GM23338 (cell line): ENCODE results near the gene PIK3AP1. TPM values are rescaled to one million over a fixed set of nuclear protein-coding genes. Genes with fewer than 3 reads are reported as not detected.

Experiments
- ATAC-seq: fragments of 200-7000 bp; cut with Tn5 transposase; 3 replicates; pipeline ENCODE4 v1.9.1; 2020
- DNase-seq: peaks from one replicate; pipeline ENCODE4 v3.0.0-alpha.2; 2015; ENCODE audit warnings: low spot score
- H2AFZ ChIP-seq: fragments of 200-600 bp; sonication (generic); 2 replicates; pipeline ENCODE4 v1.8.0; 2016; ENCODE audit warnings: antibody characterized with exemption, mild to moderate bottlenecking, moderate library complexity
- H3F3A ChIP-seq: fragments of 200-600 bp; sonication (generic); replicated peaks from 2 replicates; pipeline ENCODE4 v1.8.0; 2017; ENCODE audit warnings: antibody characterized with exemption, mixed run types, low read depth
- H3K27ac ChIP-seq: fragments of 200-600 bp; sonication (generic); 2 replicates; pipeline ENCODE4 v1.6.1; 2016; ENCODE audit warnings: low read depth
- H3K27me3 ChIP-seq: fragments of 200-600 bp; sonication (generic); 2 replicates; pipeline ENCODE4 v1.8.0; 2016; ENCODE audit warnings: mild to moderate bottlenecking, mixed run types, moderate library complexity; ENCODE audit not compliant: insufficient read depth
- H3K36me3 ChIP-seq: fragments of 200-600 bp; sonication (generic); 2 replicates; pipeline ENCODE4 v1.8.0; 2016; ENCODE audit warnings: mild to moderate bottlenecking; ENCODE audit not compliant: insufficient read depth
- H3K4me1 ChIP-seq: fragments of 200-600 bp; sonication (generic); 2 replicates; pipeline ENCODE4 v1.8.0; 2016; ENCODE audit warnings: mild to moderate bottlenecking, moderate library complexity; ENCODE audit not compliant: insufficient read depth
- H3K4me2 ChIP-seq: fragments of 200-600 bp; sonication (generic); 2 replicates; pipeline ENCODE4 v1.7.1; 2017; ENCODE audit warnings: mixed run types
- H3K4me3 ChIP-seq: fragments of 200-600 bp; sonication (generic); 2 replicates; pipeline ENCODE4 v1.6.1; 2016; ENCODE audit warnings: mixed run types
- H3K79me2 ChIP-seq: fragments of 200-600 bp; sonication (generic); replicated peaks from 2 replicates; pipeline ENCODE4 v1.8.0; 2017; ENCODE audit warnings: mild to moderate bottlenecking; ENCODE audit not compliant: insufficient read depth
- H3K9me2 ChIP-seq: fragments of 200-600 bp; sonication (generic); 2 replicates; pipeline ENCODE4 v1.8.0; 2017; ENCODE audit not compliant: insufficient read depth
- H4K20me1 ChIP-seq: fragments of 200-600 bp; sonication (generic); replicated peaks from 2 replicates; pipeline ENCODE4 v1.8.0; 2017; ENCODE audit warnings: mild to moderate bottlenecking; ENCODE audit not compliant: insufficient read depth
- H3K27ac Mint-ChIP-seq: 2 replicates; pipeline ENCODE4 v1.8.0; 2020; ENCODE audit warnings: inconsistent platforms, mild to moderate bottlenecking, moderate library complexity, mixed read lengths
- H3K27me3 Mint-ChIP-seq: 3 replicates; pipeline ENCODE4 v1.8.0; 2022; ENCODE audit warnings: low read depth, mild to moderate bottlenecking, moderate library complexity, mixed read lengths, inconsistent platforms; ENCODE audit not compliant: insufficient read depth, poor library complexity
- H3K36me3 Mint-ChIP-seq: 3 replicates; pipeline ENCODE4 v1.8.0; 2021; ENCODE audit warnings: low read depth, mild to moderate bottlenecking, inconsistent platforms, moderate library complexity, mixed read lengths
- H3K4me1 Mint-ChIP-seq: 3 replicates; pipeline ENCODE4 v1.8.0; 2020; ENCODE audit warnings: mild to moderate bottlenecking, inconsistent platforms, mixed read lengths
- H3K4me3 Mint-ChIP-seq: 3 replicates; pipeline ENCODE4 v1.8.0; 2021; ENCODE audit warnings: moderate library complexity, mild to moderate bottlenecking, inconsistent platforms, mixed read lengths
- H3K9me3 Mint-ChIP-seq: 3 replicates; pipeline ENCODE4 v1.8.0; 2020; ENCODE audit warnings: moderate library complexity, mild to moderate bottlenecking, inconsistent platforms, mixed read lengths
- CREB1 ChIP-seq: fragments of 250-450 bp; sonication (Bioruptor Pico); IDR thresholded peaks from 2 replicates; pipeline ENCODE4 v1.5.0; 2020; ENCODE audit warnings: low read depth, mild to moderate bottlenecking, moderate library complexity
- CTCF ChIP-seq, 2 experiments: fragments of 200-600 bp in 1 of 2; sonication (generic) in 1 of 2; conservative IDR thresholded peaks; 2 replicates each; pipeline versions ENCODE4 v1.5.1 to v1.6.1; 2016 to 2017; ENCODE audit warnings: antibody characterized with exemption in 2 of 2, low read depth in 2 of 2, mild to moderate bottlenecking in 2 of 2, moderate library complexity in 1 of 2
- ETS1 ChIP-seq: IDR thresholded peaks from 2 replicates; pipeline ENCODE4 v1.6.1; 2016; ENCODE audit warnings: antibody characterized with exemption
- EZH2 ChIP-seq: fragments of 200-600 bp; sonication (generic); IDR thresholded peaks from one replicate; pipeline ENCODE4 v1.8.0; 2017; ENCODE audit warnings: antibody characterized with exemption, mild to moderate bottlenecking, low read depth; ENCODE audit not compliant: unreplicated experiment
- EZH2phosphoT487 ChIP-seq: fragments of 200-600 bp; sonication (generic); IDR thresholded peaks from one replicate; pipeline ENCODE4 v1.8.1; 2018; ENCODE audit warnings: antibody characterized with exemption; ENCODE audit not compliant: unreplicated experiment
- JUNB ChIP-seq: IDR thresholded peaks from one replicate; pipeline ENCODE4 v1.6.1; 2016; ENCODE audit warnings: antibody characterized with exemption; ENCODE audit not compliant: unreplicated experiment
- NANOG ChIP-seq: IDR thresholded peaks from 2 replicates; pipeline ENCODE4 v1.6.1; 2016; ENCODE audit warnings: antibody characterized with exemption, borderline replicate concordance
- POLR2AphosphoS5 ChIP-seq: IDR thresholded peaks from 2 replicates; pipeline ENCODE4 v1.6.1; 2016; ENCODE audit warnings: antibody characterized with exemption, low read depth
- REST ChIP-seq: IDR thresholded peaks from one replicate; pipeline ENCODE4 v1.6.1; 2018; ENCODE audit warnings: antibody characterized with exemption; ENCODE audit not compliant: unreplicated experiment
- STAT1 ChIP-seq: IDR thresholded peaks from one replicate; pipeline ENCODE4 v1.6.1; 2016; ENCODE audit warnings: antibody characterized with exemption; ENCODE audit not compliant: unreplicated experiment
- ZNF114 ChIP-seq: fragments of 250-450 bp; sonication (Bioruptor Pico); IDR thresholded peaks from 2 replicates; pipeline ENCODE4 v1.5.0; 2020; ENCODE audit warnings: mild to moderate bottlenecking, moderate library complexity
- ZNF331 ChIP-seq: fragments of 250-450 bp; sonication (Bioruptor Pico); IDR thresholded peaks from 2 replicates; pipeline ENCODE4 v1.5.0; 2020; ENCODE audit warnings: low read depth, mild to moderate bottlenecking, moderate library complexity
- ZNF462 ChIP-seq: fragments of 250-450 bp; sonication (Bioruptor Pico); IDR thresholded peaks from 2 replicates; pipeline ENCODE4 v1.5.0; 2020; ENCODE audit warnings: mild to moderate bottlenecking, moderate library complexity
- polyA plus RNA-seq: library from polyadenylated mRNA; unstranded; fragments of >200 nt; fragmentation: Nextera tagmentation; extraction: Ambion mirVana; gene quantifications from 2 replicates; pipeline ENCODE4 v1.2.1, GENCODE V29; 2016
- total RNA-seq: library from RNA; depleted of rRNA; stranded (reverse); fragments of >200 nt; shearing (Covaris generic); gene quantifications from 2 replicates; pipeline ENCODE4 v1.2.3, GENCODE V29; 2014

PIK3AP1 gene
- total and polyA plus RNA-seq, 2 experiments from 2014 or later: 0.65 to 2.3 TPM

GRCh38 chr10:96619120-96619519 is 101.2 kb downstream of the PIK3AP1 start:
- H2AFZ ChIP-seq: no peak overlapping the region
- H3K27me3 ChIP-seq: no peaks in the 10 kb centered on the region
- no peaks in the 10 kb centered on the region for H3K4me1 ChIP-seq
- H3K27ac Mint-ChIP-seq: no peak overlapping the region
- no peaks in the 10 kb centered on the region for H3K36me3 ChIP-seq
- H3K9me2 ChIP-seq: no peaks in the 10 kb centered on the region
- H3K4me1 Mint-ChIP-seq: peaks cover 7% of the 10 kb centered on the region; the same call in 2 of the 3 replicates
- no peaks in the 10 kb centered on the region for H3K9me3 Mint-ChIP-seq
- no peaks in the 10 kb centered on the region; the same call in 1 of the 2 replicates for H4K20me1 ChIP-seq
- DNase-seq: no peak
- H3K27ac ChIP-seq: no peak overlapping the region
- no peak overlapping the region for H3K4me3 ChIP-seq
- no peaks in the 10 kb centered on the region for H3K79me2 ChIP-seq
- no peak for TF ChIP-seq JUNB
- no peak for TF ChIP-seq ETS1
- TF ChIP-seq EZH2phosphoT487: no peak
- TF ChIP-seq ZNF462 (CRISPR knock-in tag): no peak
- no peak for TF ChIP-seq REST
- TF ChIP-seq ZNF114 (CRISPR knock-in tag): no peak
- no peak for TF ChIP-seq ZNF331 (CRISPR knock-in tag)
- no peak for TF ChIP-seq NANOG
- no peak for TF ChIP-seq CTCF (conservative IDR thresholded peaks at IDR 0.05; ENCODE audit: low read depth in 2 of 2)
- TF ChIP-seq STAT1: no peak
- no peak for TF ChIP-seq POLR2AphosphoS5
- TF ChIP-seq EZH2: no peak
- no peak for TF ChIP-seq CREB1
- no peaks in the 10 kb centered on the region for H3F3A ChIP-seq
- H3K36me3 Mint-ChIP-seq: no peaks in the 10 kb centered on the region; the same call in 2 of the 3 replicates
- ATAC-seq: peak; percentile 43
- H3K27me3 Mint-ChIP-seq: peaks cover 4% of the 10 kb centered on the region
- H3K4me2 ChIP-seq: no peak overlapping the region
- H3K4me3 Mint-ChIP-seq: no peak overlapping the region
